ENCODE results near the gene KMT2E.
A peak's percentile ranks its signal among the peaks of the same experiment; 100 is the strongest.
"Not testable (repeated sequence)": the region's sequence is repeated elsewhere in the genome, so short reads cannot be mapped to it uniquely, and the experiment has no call there.

KMT2E gene

DNA sequence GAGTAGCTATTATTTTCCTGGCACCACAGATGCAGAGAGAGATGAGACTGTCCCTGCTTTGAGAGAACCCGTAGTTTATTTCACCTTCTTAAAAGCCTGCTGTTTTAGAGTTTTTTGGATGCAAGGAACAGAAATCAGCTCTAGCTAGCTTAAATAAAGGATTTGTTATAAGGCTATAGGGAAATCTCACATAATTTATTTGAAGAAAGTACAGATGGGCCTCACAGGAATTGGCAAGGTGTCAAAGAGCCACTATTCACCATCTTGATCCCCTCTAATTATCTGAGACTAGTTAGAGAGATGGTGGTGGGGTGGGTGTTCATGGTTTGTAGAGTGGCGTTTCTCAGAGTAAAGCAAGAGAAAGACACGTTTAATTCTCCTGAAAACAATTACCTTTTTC lies 7.3 kb downstream of the KMT2E start:
- no peaks in the 10 kb centered on the region for H3K27me3 ChIP-seq (ENCODE audit: control insufficient read depth in 5 of 5, insufficient read depth in 4 of 5, low read length in 5 of 5)
- H3K27ac ChIP-seq (ENCODE audit: low read depth, low read length), result peak overlapping the region; percentile 73
- H3K9me3 ChIP-seq (ENCODE audit: control insufficient read depth in 5 of 5, low read length in 5 of 5), result no peaks in the 10 kb centered on the region
- H3K4me1 ChIP-seq (ENCODE audit: control insufficient read depth in 5 of 5, insufficient read depth in 5 of 5, low read length in 5 of 5), result peaks cover 0 to 77% (median 66%) of the 10 kb centered on the region in 5 donors
- H3K9ac ChIP-seq (ENCODE audit: low read length in 5 of 5), result peak overlapping the region in 1 of 5 donors; percentile 5
- H3K36me3 ChIP-seq (ENCODE audit: control insufficient read depth in 5 of 5, insufficient read depth in 5 of 5, low read length in 5 of 5), result no peaks in the 10 kb centered on the region
- no peak overlapping the region for H3K4me3 ChIP-seq (ENCODE audit: low read depth in 1 of 5, low read length in 5 of 5)

GRCh38 chr7:105021967-105022366 lies 8.0 kb downstream of the KMT2E start:
- Histone ChIP-seq H3K27ac (ENCODE audit: low read depth, low read length) (peak overlapping the region; percentile 73), H3K36me3 (ENCODE audit: control insufficient read depth in 5 of 5, insufficient read depth in 5 of 5, low read length in 5 of 5) (no peaks in the 10 kb centered on the region), H3K4me1 (ENCODE audit: control insufficient read depth in 5 of 5, insufficient read depth in 5 of 5, low read length in 5 of 5) (peaks cover 0 to 76% (median 61%) of the 10 kb centered on the region in 5 donors), H3K9ac (ENCODE audit: low read length in 5 of 5) (no peak overlapping the region), H3K9me3 (ENCODE audit: control insufficient read depth in 5 of 5, low read length in 5 of 5) (no peaks in the 10 kb centered on the region), H3K27me3 (ENCODE audit: control insufficient read depth in 5 of 5, insufficient read depth in 4 of 5, low read length in 5 of 5) (no peaks in the 10 kb centered on the region), H3K4me3 (ENCODE audit: low read depth in 1 of 5, low read length in 5 of 5) (no peak overlapping the region)

- no peaks in the 10 kb centered on the region for H3K9me3 ChIP-seq (ENCODE audit: control insufficient read depth in 5 of 5, low read length in 5 of 5)
- no peaks in the 10 kb centered on the region for H3K27me3 ChIP-seq (ENCODE audit: control insufficient read depth in 5 of 5, insufficient read depth in 4 of 5, low read length in 5 of 5)
- no peak overlapping the region for H3K9ac ChIP-seq (ENCODE audit: low read length in 5 of 5)
- peaks cover 0 to 80% (median 56%) of the 10 kb centered on the region in 5 donors for H3K4me1 ChIP-seq (ENCODE audit: control insufficient read depth in 5 of 5, insufficient read depth in 5 of 5, low read length in 5 of 5)
- no peak overlapping the region for H3K27ac ChIP-seq (ENCODE audit: low read depth, low read length)
- no peaks in the 10 kb centered on the region for H3K36me3 ChIP-seq (ENCODE audit: control insufficient read depth in 5 of 5, insufficient read depth in 5 of 5, low read length in 5 of 5)
- no peak overlapping the region for H3K4me3 ChIP-seq (ENCODE audit: low read depth in 1 of 5, low read length in 5 of 5)
These were observed 8.5 kb downstream of the KMT2E start for GRCh38 chr7:105022458-105022857.

GRCh38 chr7:105024734-105025133 lies 10.7 kb downstream of the KMT2E start:
- H3K4me1 ChIP-seq (ENCODE audit: control insufficient read depth in 5 of 5, insufficient read depth in 5 of 5, low read length in 5 of 5), result peaks cover 0 to 62% (median 48%) of the 10 kb centered on the region in 5 donors

GRCh38 chr7:105026750-105027149 lies 12.7 kb downstream of the KMT2E start:
- H3K4me3 ChIP-seq (ENCODE audit: low read depth in 1 of 5, low read length in 5 of 5), result no peak overlapping the region
- H3K27me3 ChIP-seq (ENCODE audit: control insufficient read depth in 5 of 5, insufficient read depth in 4 of 5, low read length in 5 of 5), result no peaks in the 10 kb centered on the region
- no peak overlapping the region for H3K27ac ChIP-seq (ENCODE audit: low read depth, low read length)
- H3K4me1 ChIP-seq (ENCODE audit: control insufficient read depth in 5 of 5, insufficient read depth in 5 of 5, low read length in 5 of 5), result peaks cover 0 to 51% (median 36%) of the 10 kb centered on the region in 5 donors
- H3K36me3 ChIP-seq (ENCODE audit: control insufficient read depth in 5 of 5, insufficient read depth in 5 of 5, low read length in 5 of 5), result no peaks in the 10 kb centered on the region
- H3K9me3 ChIP-seq (ENCODE audit: control insufficient read depth in 5 of 5, low read length in 5 of 5), result no peaks in the 10 kb centered on the region
- H3K9ac ChIP-seq (ENCODE audit: low read length in 5 of 5), result no peak overlapping the region

More at GRCh38 chr7:105024734-105025133, 10.7 kb downstream of the KMT2E start:
- Histone ChIP-seq H3K36me3 (ENCODE audit: control insufficient read depth in 5 of 5, insufficient read depth in 5 of 5, low read length in 5 of 5) (no peaks in the 10 kb centered on the region), H3K27ac (ENCODE audit: low read depth, low read length) (peak overlapping the region; percentile 39), H3K9ac (ENCODE audit: low read length in 5 of 5) (no peak overlapping the region), H3K27me3 (ENCODE audit: control insufficient read depth in 5 of 5, insufficient read depth in 4 of 5, low read length in 5 of 5) (no peaks in the 10 kb centered on the region), H3K9me3 (ENCODE audit: control insufficient read depth in 5 of 5, low read length in 5 of 5) (no peaks in the 10 kb centered on the region), H3K4me3 (ENCODE audit: low read depth in 1 of 5, low read length in 5 of 5) (no peak overlapping the region)

DNA sequence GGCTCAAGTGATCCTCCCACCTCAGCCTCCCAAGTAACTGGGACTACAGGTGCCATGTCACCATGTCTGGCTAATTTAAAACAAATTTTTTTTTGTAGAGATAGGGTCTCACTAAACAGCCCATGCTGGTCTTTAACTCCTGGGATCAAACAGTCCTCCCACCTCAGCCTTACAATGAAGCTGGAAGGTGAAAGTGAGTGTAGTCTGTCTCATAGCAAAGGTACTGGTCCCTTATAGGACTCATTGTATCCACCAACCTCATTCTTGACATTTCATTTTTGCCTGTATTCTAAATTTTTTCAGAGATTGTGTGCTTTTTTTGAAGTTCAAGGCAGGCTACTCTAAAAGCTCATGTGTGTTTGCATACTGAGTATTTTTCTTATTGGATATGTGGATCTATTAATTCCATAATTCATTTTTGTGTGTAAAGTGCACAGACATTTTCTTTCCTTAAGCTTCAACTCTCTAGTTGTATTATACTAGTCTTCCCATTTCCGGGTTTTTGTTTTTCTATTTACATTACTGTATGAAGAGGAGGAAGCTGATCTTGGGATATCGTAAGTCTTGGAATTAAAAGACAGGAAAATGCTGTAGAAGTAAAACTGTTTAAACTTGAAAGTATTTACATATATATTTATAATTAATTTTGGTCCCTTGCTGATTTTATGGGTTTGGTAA lies 13.3 kb downstream of the KMT2E start:
- H3K9ac ChIP-seq (ENCODE audit: low read length in 5 of 5), result no peak overlapping the region
- no peaks in the 10 kb centered on the region for H3K27me3 ChIP-seq (ENCODE audit: control insufficient read depth in 5 of 5, insufficient read depth in 4 of 5, low read length in 5 of 5)
- no peak overlapping the region for H3K4me3 ChIP-seq (ENCODE audit: low read depth in 1 of 5, low read length in 5 of 5)
- H3K4me1 ChIP-seq (ENCODE audit: control insufficient read depth in 5 of 5, insufficient read depth in 5 of 5, low read length in 5 of 5), result peaks cover 0 to 51% (median 31%) of the 10 kb centered on the region in 5 donors
- no peak overlapping the region for H3K27ac ChIP-seq (ENCODE audit: low read depth, low read length)
- no peaks in the 10 kb centered on the region for H3K9me3 ChIP-seq (ENCODE audit: control insufficient read depth in 5 of 5, low read length in 5 of 5)
- no peaks in the 10 kb centered on the region for H3K36me3 ChIP-seq (ENCODE audit: control insufficient read depth in 5 of 5, insufficient read depth in 5 of 5, low read length in 5 of 5)

GRCh38 chr7:105028004-105028403 lies 14.0 kb downstream of the KMT2E start:
- Histone ChIP-seq H3K4me3 (ENCODE audit: low read depth in 1 of 5, low read length in 5 of 5) (no peak overlapping the region), H3K9me3 (ENCODE audit: control insufficient read depth in 5 of 5, low read length in 5 of 5) (no peaks in the 10 kb centered on the region), H3K36me3 (ENCODE audit: control insufficient read depth in 5 of 5, insufficient read depth in 5 of 5, low read length in 5 of 5) (no peaks in the 10 kb centered on the region), H3K4me1 (ENCODE audit: control insufficient read depth in 5 of 5, insufficient read depth in 5 of 5, low read length in 5 of 5) (peaks cover 0 to 46% (median 30%) of the 10 kb centered on the region in 5 donors), H3K27me3 (ENCODE audit: control insufficient read depth in 5 of 5, insufficient read depth in 4 of 5, low read length in 5 of 5) (no peaks in the 10 kb centered on the region), H3K27ac (ENCODE audit: low read depth, low read length) (no peak overlapping the region), H3K9ac (ENCODE audit: low read length in 5 of 5) (no peak overlapping the region)

DNA sequence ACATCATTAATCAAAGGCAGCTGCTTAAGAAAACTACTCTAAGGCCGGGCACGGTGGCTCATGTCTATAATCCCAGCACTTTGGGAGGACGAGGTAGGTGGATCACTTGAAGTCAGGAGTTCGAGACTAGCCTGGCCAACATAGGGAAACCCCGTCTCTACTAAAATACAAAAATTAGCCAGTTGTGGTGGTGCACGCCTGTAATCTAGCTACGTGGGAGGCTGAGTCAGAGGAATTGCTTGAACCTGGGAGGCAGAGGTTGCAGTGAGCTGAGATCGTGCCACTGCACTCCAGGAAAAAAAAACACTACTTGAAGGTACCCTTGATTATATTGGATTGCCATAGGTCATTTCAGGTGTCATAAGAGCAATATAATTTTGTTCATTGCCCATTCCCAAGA lies 14.9 kb downstream of the KMT2E start:
- peaks cover 1 to 41% (median 28%) of the 10 kb centered on the region in 5 donors for H3K4me1 ChIP-seq (ENCODE audit: control insufficient read depth in 5 of 5, insufficient read depth in 5 of 5, low read length in 5 of 5)
- H3K36me3 ChIP-seq (ENCODE audit: control insufficient read depth in 5 of 5, insufficient read depth in 5 of 5, low read length in 5 of 5); H3K9ac ChIP-seq (ENCODE audit: low read length in 5 of 5); H3K27me3 ChIP-seq (ENCODE audit: control insufficient read depth in 5 of 5, insufficient read depth in 4 of 5, low read length in 5 of 5); H3K9me3 ChIP-seq (ENCODE audit: control insufficient read depth in 5 of 5, low read length in 5 of 5); H3K27ac ChIP-seq (ENCODE audit: low read depth, low read length); H3K4me3 ChIP-seq (ENCODE audit: low read depth in 1 of 5, low read length in 5 of 5): not testable (repeated sequence)

DNA sequence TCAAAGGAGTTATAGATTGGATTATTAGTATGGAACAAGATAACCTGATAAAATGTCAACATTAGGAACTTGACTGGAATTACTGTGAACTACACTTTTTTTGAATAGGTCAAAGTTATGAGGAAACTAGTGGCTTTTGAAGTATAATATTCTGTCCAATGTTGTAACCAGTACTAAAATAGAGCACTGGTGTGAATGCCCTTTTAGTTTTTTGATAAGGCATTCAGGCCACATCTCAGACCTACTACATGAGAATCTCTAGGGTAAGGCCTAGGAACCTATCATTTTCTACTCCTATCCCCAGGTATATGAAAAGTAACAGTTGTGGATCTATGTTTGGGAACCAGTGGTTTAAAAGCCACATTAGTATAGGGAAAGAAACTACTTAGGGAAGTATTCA lies 16.4 kb downstream of the KMT2E start:
- Histone ChIP-seq H3K9me3 (ENCODE audit: control insufficient read depth in 5 of 5, low read length in 5 of 5) (no peaks in the 10 kb centered on the region), H3K4me3 (ENCODE audit: low read depth in 1 of 5, low read length in 5 of 5) (no peak overlapping the region), H3K27ac (ENCODE audit: low read depth, low read length) (no peak overlapping the region), H3K4me1 (ENCODE audit: control insufficient read depth in 5 of 5, insufficient read depth in 5 of 5, low read length in 5 of 5) (peaks cover 1 to 31% (median 30%) of the 10 kb centered on the region in 5 donors), H3K27me3 (ENCODE audit: control insufficient read depth in 5 of 5, insufficient read depth in 4 of 5, low read length in 5 of 5) (no peaks in the 10 kb centered on the region), H3K36me3 (ENCODE audit: control insufficient read depth in 5 of 5, insufficient read depth in 5 of 5, low read length in 5 of 5) (no peaks in the 10 kb centered on the region), H3K9ac (ENCODE audit: low read length in 5 of 5) (no peak overlapping the region)

DNA sequence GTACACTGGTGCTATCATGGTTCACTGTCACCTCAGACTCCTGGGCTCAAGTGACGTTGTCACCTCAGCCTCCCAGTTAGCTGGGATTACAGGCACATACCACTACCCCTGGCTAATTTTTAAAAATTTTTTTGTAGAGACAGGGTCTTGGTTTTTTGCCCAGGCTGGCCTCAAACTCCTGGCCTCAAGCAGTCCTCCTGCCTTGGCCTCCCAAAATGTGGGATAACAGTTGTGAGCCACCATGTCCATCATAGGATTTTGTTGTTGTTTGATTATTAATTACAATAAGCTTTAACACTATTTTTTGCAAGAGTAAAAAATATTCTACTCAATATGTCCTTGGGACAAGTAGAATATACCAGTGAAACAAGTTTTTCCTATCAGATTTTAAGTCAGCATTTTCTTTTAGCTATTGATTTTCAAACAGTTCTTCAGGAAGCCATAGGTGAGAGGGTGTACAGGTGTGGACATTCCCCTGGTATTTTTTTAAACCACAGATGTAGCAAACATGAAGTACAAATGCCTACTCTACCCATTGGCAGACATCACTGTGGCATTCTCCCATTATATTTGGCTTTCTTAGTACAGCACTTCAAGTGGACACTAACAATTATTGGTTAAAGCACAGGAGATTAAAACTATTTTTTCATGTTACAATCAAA lies 18.7 kb downstream of the KMT2E start:
- H3K27ac ChIP-seq (ENCODE audit: low read depth, low read length), result no peak overlapping the region

More for the DNA sequence above, 18.7 kb downstream of the KMT2E start:
- Histone ChIP-seq H3K4me1 (ENCODE audit: control insufficient read depth in 5 of 5, insufficient read depth in 5 of 5, low read length in 5 of 5) (peaks cover 1 to 28% (median 23%) of the 10 kb centered on the region in 5 donors), H3K9ac (ENCODE audit: low read length in 5 of 5) (no peak overlapping the region), H3K4me3 (ENCODE audit: low read depth in 1 of 5, low read length in 5 of 5) (no peak overlapping the region), H3K27me3 (ENCODE audit: control insufficient read depth in 5 of 5, insufficient read depth in 4 of 5, low read length in 5 of 5) (no peaks in the 10 kb centered on the region), H3K36me3 (ENCODE audit: control insufficient read depth in 5 of 5, insufficient read depth in 5 of 5, low read length in 5 of 5) (no peaks in the 10 kb centered on the region), H3K9me3 (ENCODE audit: control insufficient read depth in 5 of 5, low read length in 5 of 5) (no peaks in the 10 kb centered on the region)
